OCI-M1 (cell line): ENCODE results near the gene NYAP2.
A peak's percentile ranks its signal among the peaks of the same experiment; 100 is the strongest.

ENCODE experiments used
- DNase-seq: peaks from one replicate; lab custom pipeline; 2025; lab: John Stamatoyannopoulos, UW

NYAP2 gene

GRCh38 chr2:225558399-225559071, 159.0 kb downstream of the NYAP2 start:
- DNase-seq: no peak

GRCh38 chr2:225559072-225559415, 159.5 kb downstream of the NYAP2 start:
- DNase-seq: no peak

GRCh38 chr2:225566798-225567197, 167.3 kb downstream of the NYAP2 start:
- DNase-seq: peak; percentile 77

GRCh38 chr2:225569995-225570394, 170.5 kb downstream of the NYAP2 start:
- no peak for DNase-seq

- DNase-seq: peak; percentile 4
These were observed 174.1 kb downstream of the NYAP2 start for GRCh38 chr2:225573603-225574002.

- DNase-seq: no peak
These were observed 175.2 kb downstream of the NYAP2 start for GRCh38 chr2:225574582-225575138.

GRCh38 chr2:225581135-225581534, 181.6 kb downstream of the NYAP2 start:
- no peak for DNase-seq

- no peak for DNase-seq
These were observed 182.4 kb downstream of the NYAP2 start for GRCh38 chr2:225581906-225582305.

- no peak for DNase-seq
These were observed 183.0 kb downstream of the NYAP2 start for GRCh38 chr2:225582355-225583116.

- DNase-seq: peak; percentile 15
These were observed 185.3 kb downstream of the NYAP2 start for GRCh38 chr2:225584796-225585195.

- no peak for DNase-seq
These were observed 191.4 kb downstream of the NYAP2 start for GRCh38 chr2:225590932-225591331.

GRCh38 chr2:225597911-225598310, 198.4 kb downstream of the NYAP2 start:
- no peak for DNase-seq

GRCh38 chr2:225598426-225598825, 198.9 kb downstream of the NYAP2 start:
- DNase-seq: peak; percentile 55

GRCh38 chr2:225598897-225599296, 199.4 kb downstream of the NYAP2 start:
- DNase-seq: peak; percentile 55

- peak; percentile 23 for DNase-seq
These were observed 200.3 kb downstream of the NYAP2 start for GRCh38 chr2:225599856-225600255.

GRCh38 chr2:225600444-225600843, 200.9 kb downstream of the NYAP2 start:
- peak; percentile 31 for DNase-seq

- peak; percentile 63 for DNase-seq
These were observed 201.4 kb downstream of the NYAP2 start for GRCh38 chr2:225600865-225601264.

- peak; percentile 81 for DNase-seq
These were observed 202.7 kb downstream of the NYAP2 start for GRCh38 chr2:225602205-225602604.

- DNase-seq: no peak
These were observed 208.6 kb downstream of the NYAP2 start for GRCh38 chr2:225608136-225608535.

- DNase-seq: no peak
These were observed 213.1 kb downstream of the NYAP2 start for GRCh38 chr2:225612636-225613035.

GRCh38 chr2:225614915-225615314, 215.4 kb downstream of the NYAP2 start:
- DNase-seq: no peak

- DNase-seq: no peak
These were observed 216.0 kb downstream of the NYAP2 start for GRCh38 chr2:225615514-225615913.

GRCh38 chr2:225616372-225616771, 216.9 kb downstream of the NYAP2 start:
- no peak for DNase-seq
